Stimulated activated CD8-positive, alpha-beta memory T cell treated with anti-CD3 and anti-CD28 coated beads, Interleukin-15, amount 100 ng/mL, for 24 hours (primary cell): ENCODE results near the gene PTX4.
"Not testable (repeated sequence)": the region's sequence is repeated elsewhere in the genome, so short reads cannot be mapped to it uniquely, and the experiment has no call there.

Experiments used
- DNase-seq: peaks from one replicate; pipeline ENCODE4 v3.0.0-alpha.2; 2020; ENCODE audit warnings: low read depth

PTX4 gene

GRCh38 chr16:1443980-1444729 is 44.6 kb downstream of the PTX4 start, which contains the start of gene CCDC154:
TSS of gene CCDC154 (minus strand) at chr16:1444556. CDS start at chr16:1444322, 234 bp downstream.
- no peak for DNase-seq

- DNase-seq: no peak
These were observed 45.3 kb downstream of the PTX4 start for GRCh38 chr16:1443403-1443973.

GRCh38 chr16:1442697-1443096 is 46.0 kb downstream of the PTX4 start:
- DNase-seq: no peak

GRCh38 chr16:1441391-1441829 is 47.3 kb downstream of the PTX4 start:
- no peak for DNase-seq

- not testable (repeated sequence) for DNase-seq
These were observed 49.1 kb downstream of the PTX4 start for GRCh38 chr16:1439699-1440074.

- no peak for DNase-seq
These were observed 49.6 kb downstream of the PTX4 start for GRCh38 chr16:1439058-1439698.

- no peak for DNase-seq
These were observed 50.3 kb downstream of the PTX4 start for GRCh38 chr16:1438229-1439057.

GRCh38 chr16:1437606-1438005 is 51.1 kb downstream of the PTX4 start:
- DNase-seq: no peak

GRCh38 chr16:1436731-1437355 is 51.9 kb downstream of the PTX4 start:
- no peak for DNase-seq

- no peak for DNase-seq
These were observed 52.6 kb downstream of the PTX4 start for GRCh38 chr16:1435921-1436697.
